ENCODE data around the gene PIWIL1.

- no peak for TF ChIP-seq CTCF (IDR thresholded peaks at IDR 0.05)
- no peak for TF ChIP-seq POLR2A (IDR thresholded peaks at IDR 0.05)
Measured at GRCh38 chr12:130421896-130422295, 84.2 kb downstream of the PIWIL1 start.
